IPS DF 6.9 (cell line): Measurements from ENCODE around the gene ARHGAP30.
"Not testable (repeated sequence)": the region's sequence is repeated elsewhere in the genome, so short reads cannot be mapped to it uniquely, and the experiment has no call there.

Source experiments
- DNase-seq: peaks from one replicate; pipeline ENCODE4 v3.0.0-alpha.2; 2013; ENCODE audit warnings: low read depth, low spot score
- H3K27ac ChIP-seq: one replicate; pipeline ENCODE4 v1.5.1; 2013; ENCODE audit warnings: low read length, control low read depth
- H3K27me3 ChIP-seq: 2 replicates; pipeline ENCODE4 v1.6.1; 2013; ENCODE audit warnings: mild to moderate bottlenecking, low read length; ENCODE audit not compliant: control insufficient read depth, insufficient read depth
- H3K36me3 ChIP-seq: 2 replicates; pipeline ENCODE4 v1.6.1; 2013; ENCODE audit warnings: low read length; ENCODE audit not compliant: control insufficient read depth, insufficient read depth
- H3K4me1 ChIP-seq: 2 replicates; pipeline ENCODE4 v1.6.1; 2013; ENCODE audit warnings: low read length; ENCODE audit not compliant: control insufficient read depth, insufficient read depth
- H3K4me3 ChIP-seq: 2 replicates; pipeline ENCODE4 v1.5.1; 2013; ENCODE audit warnings: mild to moderate bottlenecking, low read length
- H3K9me3 ChIP-seq: 2 replicates; pipeline ENCODE4 v1.6.1; 2013; ENCODE audit warnings: low read length, inconsistent platforms; ENCODE audit not compliant: control insufficient read depth, insufficient read depth
- WGBS: extraction: QIAGEN DNeasy Blood & Tissue Kit; methylation state at CpG from one replicate; pipeline ENCODE4 v1.1.7; 2013; ENCODE audit warnings: mixed read lengths, missing lambda C conversion rate; ENCODE audit not compliant: insufficient read length, insufficient coverage; 5-methylcytosine and 5-hydroxymethylcytosine counted together

Gene ARHGAP30

GRCh38 chr1:161070761-161071160 is 1.1 kb upstream of the ARHGAP30 start:
- no CpG with 5 or more reads among the region's 4 CpGs for WGBS
- H3K9me3 ChIP-seq, result no peaks in the 10 kb centered on the region
- H3K4me3 ChIP-seq, result no peak overlapping the region
- no peaks in the 10 kb centered on the region for H3K36me3 ChIP-seq
- H3K27me3 ChIP-seq, result no peaks in the 10 kb centered on the region
- no peak overlapping the region for H3K27ac ChIP-seq
- H3K4me1 ChIP-seq, result no peaks in the 10 kb centered on the region; the same call in 1 of the 2 replicates
- no peak for DNase-seq

- no CpG with 5 or more reads among the region's 9 CpGs for WGBS
- no peaks in the 10 kb centered on the region for H3K36me3 ChIP-seq
- no peaks in the 10 kb centered on the region for H3K9me3 ChIP-seq
- no peak for DNase-seq
- no peaks in the 10 kb centered on the region for H3K27me3 ChIP-seq
- no peaks in the 10 kb centered on the region; the same call in 1 of the 2 replicates for H3K4me1 ChIP-seq
- no peak overlapping the region for H3K27ac ChIP-seq
- no peak overlapping the region for H3K4me3 ChIP-seq
Observed at GRCh38 chr1:161069241-161069640, 450 bp downstream of the ARHGAP30 start.

- Histone ChIP-seq H3K27me3 (no peaks in the 10 kb centered on the region), H3K9me3 (no peaks in the 10 kb centered on the region), H3K36me3 (no peaks in the 10 kb centered on the region), H3K27ac (no peak overlapping the region), H3K4me3 (no peak overlapping the region), H3K4me1 (no peaks in the 10 kb centered on the region; the same call in 1 of the 2 replicates)
- DNase-seq, result no peak
- WGBS, result no CpG with 5 or more reads among the region's 10 CpGs
Observed at GRCh38 chr1:161068306-161069234, 1.1 kb downstream of the ARHGAP30 start.

GRCh38 chr1:161066694-161067093 is 3.0 kb downstream of the ARHGAP30 start:
- Histone ChIP-seq H3K4me3 (no peak overlapping the region), H3K27me3 (no peaks in the 10 kb centered on the region), H3K9me3 (no peaks in the 10 kb centered on the region), H3K27ac (no peak overlapping the region), H3K36me3 (no peaks in the 10 kb centered on the region), H3K4me1 (no peaks in the 10 kb centered on the region; the same call in 1 of the 2 replicates)
- no CpG with 5 or more reads among the region's 3 CpGs for WGBS
- no peak for DNase-seq

- H3K4me1 ChIP-seq, H3K36me3 ChIP-seq, H3K9me3 ChIP-seq, H3K27ac ChIP-seq, H3K4me3 ChIP-seq, DNase-seq, H3K27me3 ChIP-seq: not testable (repeated sequence)
- no CpG with 5 or more reads among the region's 7 CpGs for WGBS
Observed at GRCh38 chr1:161065681-161066080, 4.0 kb downstream of the ARHGAP30 start.

GRCh38 chr1:161063936-161064335 is 5.8 kb downstream of the ARHGAP30 start:
- H3K4me1 ChIP-seq, H3K36me3 ChIP-seq, DNase-seq, H3K27me3 ChIP-seq, H3K27ac ChIP-seq, H3K4me3 ChIP-seq, H3K9me3 ChIP-seq: not testable (repeated sequence)
- no CpG with 5 or more reads among the region's 6 CpGs for WGBS

- Histone ChIP-seq H3K9me3 (no peaks in the 10 kb centered on the region), H3K4me3 (no peak overlapping the region), H3K4me1 (no peaks in the 10 kb centered on the region), H3K36me3 (no peaks in the 10 kb centered on the region), H3K27ac (no peak overlapping the region), H3K27me3 (no peaks in the 10 kb centered on the region)
- no peak for DNase-seq
- WGBS, result no CpG with 5 or more reads among the region's 4 CpGs
Observed at GRCh38 chr1:161061419-161061818, 8.3 kb downstream of the ARHGAP30 start.

GRCh38 chr1:161059293-161059692 is 10.4 kb downstream of the ARHGAP30 start:
- WGBS, result no CpG with 5 or more reads among the region's 6 CpGs
- Histone ChIP-seq H3K27ac (no peak overlapping the region), H3K4me1 (no peaks in the 10 kb centered on the region), H3K9me3 (no peaks in the 10 kb centered on the region), H3K27me3 (no peaks in the 10 kb centered on the region), H3K36me3 (no peaks in the 10 kb centered on the region), H3K4me3 (no peak overlapping the region)
- no peak for DNase-seq

GRCh38 chr1:161054805-161055204 is 14.9 kb downstream of the ARHGAP30 start:
- Histone ChIP-seq H3K36me3 (no peaks in the 10 kb centered on the region), H3K27me3 (no peaks in the 10 kb centered on the region), H3K4me1 (no peaks in the 10 kb centered on the region), H3K4me3 (no peak overlapping the region), H3K27ac (no peak overlapping the region), H3K9me3 (no peaks in the 10 kb centered on the region)
- no CpG with 5 or more reads among the region's 7 CpGs for WGBS
- DNase-seq, result no peak

- Histone ChIP-seq H3K4me3 (no peak overlapping the region), H3K36me3 (no peaks in the 10 kb centered on the region), H3K27ac (no peak overlapping the region), H3K27me3 (no peaks in the 10 kb centered on the region), H3K9me3 (no peaks in the 10 kb centered on the region), H3K4me1 (no peaks in the 10 kb centered on the region)
- DNase-seq, result no peak
- no CpG with 5 or more reads among the region's 4 CpGs for WGBS
Observed at GRCh38 chr1:161054232-161054631, 15.5 kb downstream of the ARHGAP30 start.

- WGBS, result no CpG with 5 or more reads among the region's 3 CpGs
- Histone ChIP-seq H3K9me3 (no peaks in the 10 kb centered on the region), H3K36me3 (no peaks in the 10 kb centered on the region), H3K27ac (no peak overlapping the region), H3K27me3 (no peaks in the 10 kb centered on the region), H3K4me3 (no peak overlapping the region), H3K4me1 (no peaks in the 10 kb centered on the region)
- no peak for DNase-seq
Observed at GRCh38 chr1:161052899-161053298, 16.8 kb downstream of the ARHGAP30 start.
